Effector CD4-positive, alpha-beta T cell (primary cell): ENCODE data around the gene PALM3.
"Not testable (repeated sequence)": the region's sequence is repeated elsewhere in the genome, so short reads cannot be mapped to it uniquely, and the experiment has no call there.

Experiments used
- DNase-seq: peaks from one replicate; pipeline ENCODE4 v3.0.0-alpha.2; 2020

PALM3 gene

GRCh38 chr19:14030997-14031718, 30.7 kb downstream of the PALM3 start:
- no peak for DNase-seq

GRCh38 chr19:14028901-14029300, 33.0 kb downstream of the PALM3 start:
- DNase-seq: no peak

- DNase-seq: no peak
Observed at GRCh38 chr19:14027856-14028450, 33.9 kb downstream of the PALM3 start, which contains the start of gene RLN3. RLN3 (plus strand) TSS chr19:14028148; CDS start chr19:14028205, 57 bp downstream.

GRCh38 chr19:14026652-14027192, 35.2 kb downstream of the PALM3 start:
- DNase-seq: not testable (repeated sequence)

GRCh38 chr19:14023404-14024235, 38.3 kb downstream of the PALM3 start:
- no peak for DNase-seq

- no peak for DNase-seq
Observed at GRCh38 chr19:14022469-14022868, 39.4 kb downstream of the PALM3 start.

GRCh38 chr19:14021474-14021873, 40.4 kb downstream of the PALM3 start:
- DNase-seq: no peak

GRCh38 chr19:14019739-14020138, 42.1 kb downstream of the PALM3 start:
- DNase-seq: not testable (repeated sequence)

GRCh38 chr19:14019100-14019499, 42.8 kb downstream of the PALM3 start:
- no peak for DNase-seq

- DNase-seq: no peak
Observed at GRCh38 chr19:14015524-14016035, 46.3 kb downstream of the PALM3 start.

GRCh38 chr19:14012378-14012915, 49.4 kb downstream of the PALM3 start:
- DNase-seq: no peak

- DNase-seq: no peak
Observed at GRCh38 chr19:14006766-14007562, 54.9 kb downstream of the PALM3 start.

- DNase-seq: peak; percentile 100
Observed at GRCh38 chr19:14006085-14006765, 55.7 kb downstream of the PALM3 start, which contains the start of gene RFX1. RFX1 (minus strand) TSS chr19:14006320; CDS start chr19:13993843, 12,477 bp downstream.

- DNase-seq: peak; percentile 92
Observed at GRCh38 chr19:14005349-14006084, 56.4 kb downstream of the PALM3 start.

GRCh38 chr19:14004619-14005348, 57.1 kb downstream of the PALM3 start:
- no peak for DNase-seq
